ENCODE results near the gene SLC16A2. TPM values are rescaled to one million over a fixed set of nuclear protein-coding genes. Genes with fewer than 3 reads are reported as not detected.

SLC16A2 gene
- polyA plus RNA-seq, 3 donors: not detected

DNA sequence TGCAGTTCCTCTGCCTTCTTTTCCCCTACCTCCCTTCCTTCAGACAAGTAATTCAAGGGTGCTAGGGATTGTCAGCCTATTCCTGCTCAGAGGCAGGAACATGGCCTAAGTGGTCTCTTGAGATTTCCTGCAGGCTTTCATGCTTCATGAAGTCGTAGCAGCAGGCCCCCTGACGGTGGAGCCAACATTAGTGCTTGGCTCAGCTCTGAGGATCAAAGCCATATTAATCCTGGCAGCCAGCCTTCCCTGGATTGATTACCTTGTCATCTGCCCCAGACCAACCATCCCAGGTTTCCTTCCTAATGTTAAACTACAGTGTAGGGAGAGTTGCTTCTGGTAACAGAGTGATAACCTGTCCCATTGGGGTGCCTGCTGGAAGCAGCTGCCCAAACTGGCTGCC is 84.1 kb downstream of the SLC16A2 start:
- Mint-ChIP-seq H3K36me3 (no peaks in the 10 kb centered on the region), H3K9me3 (peaks cover 0 to 2% (median 0%) of the 10 kb centered on the region in 7 donors), H3K27me3 (ENCODE audit: low read depth in 3 of 3) (peaks cover 0 to 1% (median 0%) of the 10 kb centered on the region in 3 donors), H3K27ac (no peak overlapping the region), H3K4me3 (no peak overlapping the region), H3K4me1 (no peaks in the 10 kb centered on the region)
- Histone ChIP-seq H3K4me2 (replicated peaks; ENCODE audit: extremely low read depth, low read length, poor library complexity, severe bottlenecking) (no peak overlapping the region), H3K27ac (ENCODE audit: low read depth in 1 of 2, low read length in 2 of 2) (no peak overlapping the region), H3K27me3 (ENCODE audit: control insufficient read depth in 2 of 2, insufficient read depth in 2 of 2, low read length in 2 of 2) (no peaks in the 10 kb centered on the region), H3K36me3 (replicated peaks in 1 of 2; ENCODE audit: control insufficient read depth in 1 of 2, insufficient read depth in 2 of 2, low read length in 2 of 2) (no peaks in the 10 kb centered on the region), H3K4me3 (replicated peaks in 1 of 3; ENCODE audit: low read depth in 2 of 3, low read length in 3 of 3) (no peak overlapping the region), H4K20me1 (ENCODE audit: insufficient read depth, low read length) (no peaks in the 10 kb centered on the region), H3K79me2 (ENCODE audit: insufficient read depth, low read length) (no peaks in the 10 kb centered on the region), H3K9me3 (replicated peaks in 1 of 2; ENCODE audit: control insufficient read depth in 1 of 2, insufficient read depth in 1 of 2, low read length in 2 of 2) (no peaks in the 10 kb centered on the region), H3K4me1 (ENCODE audit: control insufficient read depth in 1 of 2, insufficient read depth in 2 of 2, low read length in 2 of 2) (no peaks in the 10 kb centered on the region), H2AFZ (ENCODE audit: insufficient read depth, low read depth, low read length, poor library complexity, severe bottlenecking) (no peak overlapping the region), H3K9ac (ENCODE audit: insufficient read depth, low read length, poor library complexity, severe bottlenecking) (no peak overlapping the region)
- intact Hi-C loops (cut with micrococcal nuclease): no loop called here
- WGBS (ENCODE audit: insufficient coverage): no CpG with 5 or more reads among the region's 2 CpGs
- TF ChIP-seq, protein P1, sequence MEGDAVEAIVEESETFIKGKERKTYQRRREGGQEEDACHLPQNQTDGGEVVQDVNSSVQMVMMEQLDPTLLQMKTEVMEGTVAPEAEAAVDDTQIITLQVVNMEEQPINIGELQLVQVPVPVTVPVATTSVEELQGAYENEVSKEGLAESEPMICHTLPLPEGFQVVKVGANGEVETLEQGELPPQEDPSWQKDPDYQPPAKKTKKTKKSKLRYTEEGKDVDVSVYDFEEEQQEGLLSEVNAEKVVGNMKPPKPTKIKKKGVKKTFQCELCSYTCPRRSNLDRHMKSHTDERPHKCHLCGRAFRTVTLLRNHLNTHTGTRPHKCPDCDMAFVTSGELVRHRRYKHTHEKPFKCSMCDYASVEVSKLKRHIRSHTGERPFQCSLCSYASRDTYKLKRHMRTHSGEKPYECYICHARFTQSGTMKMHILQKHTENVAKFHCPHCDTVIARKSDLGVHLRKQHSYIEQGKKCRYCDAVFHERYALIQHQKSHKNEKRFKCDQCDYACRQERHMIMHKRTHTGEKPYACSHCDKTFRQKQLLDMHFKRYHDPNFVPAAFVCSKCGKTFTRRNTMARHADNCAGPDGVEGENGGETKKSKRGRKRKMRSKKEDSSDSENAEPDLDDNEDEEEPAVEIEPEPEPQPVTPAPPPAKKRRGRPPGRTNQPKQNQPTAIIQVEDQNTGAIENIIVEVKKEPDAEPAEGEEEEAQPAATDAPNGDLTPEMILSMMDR (IDR thresholded peaks at IDR 0.05): no peak
- no peak for DNase-seq

DNA sequence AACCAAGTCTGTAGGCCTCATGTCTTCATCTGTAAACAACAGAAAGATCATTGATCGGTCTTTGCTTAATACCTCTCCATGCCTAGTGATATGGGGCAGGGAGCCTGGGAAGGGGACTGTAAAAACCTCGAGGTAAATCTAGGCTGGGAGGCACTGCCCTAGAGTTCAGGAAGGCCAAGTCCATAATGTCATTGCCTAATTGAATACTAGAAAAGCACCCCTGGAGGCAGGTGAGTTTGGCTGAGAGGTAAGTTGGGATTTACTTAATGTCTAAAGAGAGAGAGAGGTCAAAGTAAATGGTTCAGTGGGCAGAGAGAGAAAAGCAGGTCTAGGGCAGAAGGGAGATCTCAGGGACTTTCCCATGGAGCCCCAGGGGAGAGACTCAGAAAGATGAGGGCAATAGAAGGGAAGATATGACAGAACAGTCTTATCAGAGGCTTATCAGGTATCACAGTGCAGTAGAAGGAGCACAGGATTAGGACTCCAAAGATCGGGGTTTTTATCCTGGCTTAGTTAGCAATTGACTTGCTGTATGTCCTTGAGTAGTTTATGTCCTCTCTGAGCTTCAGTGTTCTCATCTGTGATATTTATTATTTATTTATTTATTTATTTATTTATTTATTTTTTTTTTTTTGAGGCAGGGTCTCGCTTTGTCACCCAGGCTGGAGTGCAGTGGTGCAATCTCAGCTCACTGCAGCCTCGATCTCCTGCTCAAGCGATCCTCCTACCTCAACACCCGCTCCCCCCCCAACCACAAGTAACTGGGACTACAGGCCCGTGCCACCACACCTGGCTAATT is 85.2 kb downstream of the SLC16A2 start:
- Histone ChIP-seq H3K36me3 (replicated peaks in 1 of 2; ENCODE audit: control insufficient read depth in 1 of 2, insufficient read depth in 2 of 2, low read length in 2 of 2) (no peaks in the 10 kb centered on the region), H3K4me3 (replicated peaks in 1 of 3; ENCODE audit: low read depth in 2 of 3, low read length in 3 of 3) (no peak overlapping the region), H3K9ac (ENCODE audit: insufficient read depth, low read length, poor library complexity, severe bottlenecking) (no peak overlapping the region), H2AFZ (ENCODE audit: insufficient read depth, low read depth, low read length, poor library complexity, severe bottlenecking) (no peak overlapping the region), H3K27ac (ENCODE audit: low read depth in 1 of 2, low read length in 2 of 2) (no peak overlapping the region), H3K9me3 (replicated peaks in 1 of 2; ENCODE audit: control insufficient read depth in 1 of 2, insufficient read depth in 1 of 2, low read length in 2 of 2) (no peaks in the 10 kb centered on the region), H3K27me3 (ENCODE audit: control insufficient read depth in 2 of 2, insufficient read depth in 2 of 2, low read length in 2 of 2) (no peaks in the 10 kb centered on the region), H3K4me1 (ENCODE audit: control insufficient read depth in 1 of 2, insufficient read depth in 2 of 2, low read length in 2 of 2) (no peaks in the 10 kb centered on the region), H3K4me2 (replicated peaks; ENCODE audit: extremely low read depth, low read length, poor library complexity, severe bottlenecking) (no peak overlapping the region), H3K79me2 (ENCODE audit: insufficient read depth, low read length) (no peaks in the 10 kb centered on the region), H4K20me1 (ENCODE audit: insufficient read depth, low read length) (no peaks in the 10 kb centered on the region)
- no peaks in the 10 kb centered on the region for H3K36me3 Mint-ChIP-seq
- no peak overlapping the region for H3K4me3 Mint-ChIP-seq
- no peak for DNase-seq
- no peaks in the 10 kb centered on the region for H3K4me1 Mint-ChIP-seq
- peaks cover 0 to 1% (median 0%) of the 10 kb centered on the region in 3 donors for H3K27me3 Mint-ChIP-seq (ENCODE audit: low read depth in 3 of 3)
- TF ChIP-seq, protein P1 (IDR thresholded peaks at IDR 0.05): no peak
- intact Hi-C loops (cut with micrococcal nuclease): no loop called here
- no CpG with 5 or more reads among the region's 8 CpGs for WGBS (ENCODE audit: insufficient coverage)
- peaks cover 0 to 3% (median 1%) of the 10 kb centered on the region in 7 donors for H3K9me3 Mint-ChIP-seq
- no peak overlapping the region for H3K27ac Mint-ChIP-seq

Data from CD14-positive monocyte (primary cell).